OCI-LY3 (cell line): Measurements from ENCODE around the gene NEUROG1.

Experiments
- EZH2phosphoT487 ChIP-seq: fragments of 200-600 bp; shearing (Covaris generic); IDR thresholded peaks from 2 replicates; pipeline ENCODE4 v1.6.1; 2018; ENCODE audit warnings: antibody characterized with exemption, mixed run types, low read depth
- TF ChIP-seq, protein P1 (sequence below): fragments of 200-600, 300-600 bp; sonication (generic); IDR thresholded peaks from 2 replicates; pipeline ENCODE4 v1.5.1; 2014; ENCODE audit warnings: antibody characterized with exemption, low read length, low read depth

DNA sequence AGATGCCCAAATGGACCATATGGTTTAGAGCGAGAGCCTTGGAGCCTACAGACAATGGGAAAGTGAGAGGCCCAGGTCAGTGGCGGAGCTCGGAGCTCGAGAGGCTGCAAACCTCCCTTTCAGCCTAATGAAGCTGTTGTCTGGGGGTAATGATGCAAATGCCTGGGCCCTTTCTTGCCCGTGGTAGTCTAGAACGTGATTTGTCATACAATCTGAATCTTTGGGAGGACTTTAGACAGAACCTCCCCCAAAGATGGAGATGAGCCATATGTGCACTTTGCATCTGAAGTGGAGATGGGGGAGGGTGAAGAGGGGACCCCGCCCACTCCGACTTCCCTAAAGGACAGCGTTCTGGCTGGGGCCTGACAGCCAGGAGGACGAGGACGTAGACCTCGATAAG lies 10.3 kb upstream of the NEUROG1 start:
- TF ChIP-seq, protein P1, sequence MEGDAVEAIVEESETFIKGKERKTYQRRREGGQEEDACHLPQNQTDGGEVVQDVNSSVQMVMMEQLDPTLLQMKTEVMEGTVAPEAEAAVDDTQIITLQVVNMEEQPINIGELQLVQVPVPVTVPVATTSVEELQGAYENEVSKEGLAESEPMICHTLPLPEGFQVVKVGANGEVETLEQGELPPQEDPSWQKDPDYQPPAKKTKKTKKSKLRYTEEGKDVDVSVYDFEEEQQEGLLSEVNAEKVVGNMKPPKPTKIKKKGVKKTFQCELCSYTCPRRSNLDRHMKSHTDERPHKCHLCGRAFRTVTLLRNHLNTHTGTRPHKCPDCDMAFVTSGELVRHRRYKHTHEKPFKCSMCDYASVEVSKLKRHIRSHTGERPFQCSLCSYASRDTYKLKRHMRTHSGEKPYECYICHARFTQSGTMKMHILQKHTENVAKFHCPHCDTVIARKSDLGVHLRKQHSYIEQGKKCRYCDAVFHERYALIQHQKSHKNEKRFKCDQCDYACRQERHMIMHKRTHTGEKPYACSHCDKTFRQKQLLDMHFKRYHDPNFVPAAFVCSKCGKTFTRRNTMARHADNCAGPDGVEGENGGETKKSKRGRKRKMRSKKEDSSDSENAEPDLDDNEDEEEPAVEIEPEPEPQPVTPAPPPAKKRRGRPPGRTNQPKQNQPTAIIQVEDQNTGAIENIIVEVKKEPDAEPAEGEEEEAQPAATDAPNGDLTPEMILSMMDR = no peak
- no peak for TF ChIP-seq EZH2phosphoT487
